Activated T-cell treated with anti-CD3 and anti-CD28 coated beads, Interleukin-2, amount 50 U/mL, for 72 hours (primary cell): ENCODE results near the gene CCDC32. TPM values are rescaled to one million over a fixed set of nuclear protein-coding genes. Genes with fewer than 3 reads are reported as not detected.
"Not testable (repeated sequence)": the region's sequence is repeated elsewhere in the genome, so short reads cannot be mapped to it uniquely, and the experiment has no call there.

Experiments
- ATAC-seq, 2 donors: fragments of 150-1000 bp; cut with Tn5 transposase; replicated peaks in 1 of 2; 2 replicates each; pipeline ENCODE4 v1.10.0; 2021; ENCODE audit warnings: moderate library complexity in 2 of 2, mild to moderate bottlenecking in 1 of 2
- DNase-seq, 2 donors: peaks; one replicate each; pipeline ENCODE4 v3.0.0; 2021 to 2022; ENCODE audit warnings: mixed read lengths in 1 of 2
- H3K27ac Mint-ChIP-seq: one replicate; pipeline ENCODE4 v1.8.0; 2022; ENCODE audit warnings: mild to moderate bottlenecking, moderate library complexity, mixed read lengths
- H3K27me3 Mint-ChIP-seq: one replicate; pipeline ENCODE4 v1.8.0; 2022; ENCODE audit warnings: low read depth, mixed read lengths
- H3K36me3 Mint-ChIP-seq, 2 donors: one replicate each; pipeline ENCODE4 v1.8.0; 2022; ENCODE audit warnings: mixed read lengths in 2 of 2, mild to moderate bottlenecking in 1 of 2; ENCODE audit not compliant: insufficient read depth in 2 of 2
- H3K4me1 Mint-ChIP-seq: one replicate; pipeline ENCODE4 v1.8.0; 2022; ENCODE audit warnings: low read depth, mixed read lengths
- H3K4me3 Mint-ChIP-seq, 2 donors: one replicate each; pipeline ENCODE4 v1.8.0; 2022; ENCODE audit warnings: mild to moderate bottlenecking in 2 of 2, mixed read lengths in 2 of 2, moderate library complexity in 2 of 2
- H3K9me3 Mint-ChIP-seq, 2 donors: one replicate each; pipeline ENCODE4 v1.8.0; 2022; ENCODE audit warnings: mixed read lengths in 2 of 2
- total RNA-seq, 2 donors: library from RNA; stranded (reverse); gene quantifications; one replicate each; pipeline ENCODE4 v1.2.3, GENCODE V29; 2022

Gene CCDC32
- total RNA-seq, 2 donors from 2014 or later = 34.8 to 38.1 TPM

GRCh38 chr15:40590667-40591050, 25.8 kb upstream of the CCDC32 start:
- Mint-ChIP-seq H3K4me3 (peak overlapping the region; percentile 79 to 95), H3K36me3 (peaks cover 1 to 3% of the 10 kb centered on the region in 2 donors), H3K4me1 (peaks cover 27% of the 10 kb centered on the region), H3K9me3 (no peaks in the 10 kb centered on the region), H3K27ac (no peak overlapping the region), H3K27me3 (peaks cover 7% of the 10 kb centered on the region)
- DNase-seq = no peak
- ATAC-seq = no peak

- ATAC-seq (no peak), DNase-seq (no peak)
- no peaks in the 10 kb centered on the region for H3K27me3 Mint-ChIP-seq
- no peaks in the 10 kb centered on the region for H3K4me1 Mint-ChIP-seq
- H3K4me3 Mint-ChIP-seq = no peak overlapping the region
- no peak overlapping the region for H3K27ac Mint-ChIP-seq
- peaks cover 0 to 4% of the 10 kb centered on the region in 2 donors for H3K9me3 Mint-ChIP-seq
- H3K36me3 Mint-ChIP-seq = no peaks in the 10 kb centered on the region
Measured at GRCh38 chr15:40584191-40584590, 19.3 kb upstream of the CCDC32 start.

- peak overlapping the region in 1 of 2 donors; percentile 52 for H3K4me3 Mint-ChIP-seq
- H3K36me3 Mint-ChIP-seq = no peaks in the 10 kb centered on the region
- H3K9me3 Mint-ChIP-seq = peaks cover 0 to 4% of the 10 kb centered on the region in 2 donors
- ATAC-seq (peak in 1 of 2 donors; percentile 58), DNase-seq (no peak)
- H3K27ac Mint-ChIP-seq = no peak overlapping the region
- H3K4me1 Mint-ChIP-seq = no peaks in the 10 kb centered on the region
- H3K27me3 Mint-ChIP-seq = no peaks in the 10 kb centered on the region
Measured at GRCh38 chr15:40582726-40583246, 17.9 kb upstream of the CCDC32 start.

GRCh38 chr15:40581796-40582195, 17.0 kb upstream of the CCDC32 start:
- H3K27ac Mint-ChIP-seq, H3K27me3 Mint-ChIP-seq, H3K9me3 Mint-ChIP-seq, ATAC-seq, H3K36me3 Mint-ChIP-seq, H3K4me3 Mint-ChIP-seq, DNase-seq, H3K4me1 Mint-ChIP-seq: not testable (repeated sequence)

GRCh38 chr15:40578892-40579291, 14.1 kb upstream of the CCDC32 start:
- no peak overlapping the region for H3K27ac Mint-ChIP-seq
- DNase-seq (no peak), ATAC-seq (no peak)
- no peak overlapping the region for H3K4me3 Mint-ChIP-seq
- H3K36me3 Mint-ChIP-seq = peaks cover 0 to 12% of the 10 kb centered on the region in 2 donors
- peaks cover 15% of the 10 kb centered on the region for H3K4me1 Mint-ChIP-seq
- H3K9me3 Mint-ChIP-seq = peaks cover 0 to 4% of the 10 kb centered on the region in 2 donors
- no peaks in the 10 kb centered on the region for H3K27me3 Mint-ChIP-seq

- peaks cover 22% of the 10 kb centered on the region for H3K4me1 Mint-ChIP-seq
- H3K36me3 Mint-ChIP-seq = peaks cover 0 to 18% of the 10 kb centered on the region in 2 donors
- H3K9me3 Mint-ChIP-seq, ATAC-seq, H3K4me3 Mint-ChIP-seq, H3K27ac Mint-ChIP-seq, H3K27me3 Mint-ChIP-seq, DNase-seq: not testable (repeated sequence)
Measured at GRCh38 chr15:40576914-40577313, 12.1 kb upstream of the CCDC32 start.

- ATAC-seq (peak in 1 of 2 donors; percentile 41), DNase-seq (no peak)
- Mint-ChIP-seq H3K36me3 (peaks cover 0 to 18% of the 10 kb centered on the region in 2 donors), H3K9me3 (no peaks in the 10 kb centered on the region), H3K27ac (peak overlapping the region; percentile 17), H3K4me3 (no peak overlapping the region), H3K4me1 (peaks cover 39% of the 10 kb centered on the region), H3K27me3 (no peaks in the 10 kb centered on the region)
Measured at GRCh38 chr15:40575113-40575512, 10.3 kb upstream of the CCDC32 start.

GRCh38 chr15:40569129-40569953, 4.5 kb upstream of the CCDC32 start, which contains the start of gene RPUSD2:
TSS of gene RPUSD2 (plus strand) at chr15:40569299. CDS start at chr15:40569338, 39 bp downstream.
- Mint-ChIP-seq H3K27ac (peak within 1 kb of the TSS; percentile 92), H3K36me3 (peaks cover 0 to 6% of the 10 kb centered on the region in 2 donors), H3K4me1 (peaks cover 54% of the 10 kb centered on the region), H3K9me3 (no peaks in the 10 kb centered on the region), H3K4me3 (peak within 1 kb of the TSS; percentile 88 to 98), H3K27me3 (peaks cover 6% of the 10 kb centered on the region)
- DNase-seq = peak; percentile 93 to 95
- ATAC-seq = peak; percentile 73 to 74

- peaks cover 6% of the 10 kb centered on the region for H3K27me3 Mint-ChIP-seq
Measured at GRCh38 chr15:40567111-40567510, 2.3 kb upstream of the CCDC32 start.

GRCh38 chr15:40565333-40566238, 744 bp upstream of the CCDC32 start:
- Mint-ChIP-seq H3K27me3 (peaks cover 6% of the 10 kb centered on the region), H3K4me1 (peaks cover 44% of the 10 kb centered on the region), H3K36me3 (peaks cover 0 to 3% of the 10 kb centered on the region in 2 donors), H3K4me3 (peak overlapping the region; percentile 93), H3K9me3 (no peaks in the 10 kb centered on the region), H3K27ac (peak overlapping the region; percentile 93)
- no peak for ATAC-seq
- DNase-seq = no peak

More at GRCh38 chr15:40567111-40567510, 2.3 kb upstream of the CCDC32 start:
- Mint-ChIP-seq H3K4me3 (peak overlapping the region; percentile 31 to 37), H3K27ac (no peak overlapping the region), H3K36me3 (no peaks in the 10 kb centered on the region), H3K9me3 (no peaks in the 10 kb centered on the region), H3K4me1 (peaks cover 56% of the 10 kb centered on the region)
- no peak for ATAC-seq
- no peak for DNase-seq

GRCh38 chr15:40563426-40563825, 1.4 kb downstream of the CCDC32 start:
- H3K27me3 Mint-ChIP-seq = peaks cover 6% of the 10 kb centered on the region
- DNase-seq = no peak
- H3K9me3 Mint-ChIP-seq = no peaks in the 10 kb centered on the region
- no peak for ATAC-seq
- peaks cover 0 to 3% of the 10 kb centered on the region in 2 donors for H3K36me3 Mint-ChIP-seq
- H3K27ac Mint-ChIP-seq = no peak overlapping the region
- peaks cover 48% of the 10 kb centered on the region for H3K4me1 Mint-ChIP-seq
- H3K4me3 Mint-ChIP-seq = peak overlapping the region; percentile 93

GRCh38 chr15:40562691-40563090, 2.2 kb downstream of the CCDC32 start:
- H3K36me3 Mint-ChIP-seq = peaks cover 0 to 3% of the 10 kb centered on the region in 2 donors
- no peaks in the 10 kb centered on the region for H3K9me3 Mint-ChIP-seq
- DNase-seq = no peak
- no peak for ATAC-seq
- H3K4me1 Mint-ChIP-seq = peaks cover 46% of the 10 kb centered on the region
- no peak overlapping the region for H3K4me3 Mint-ChIP-seq
- no peak overlapping the region for H3K27ac Mint-ChIP-seq
- peaks cover 6% of the 10 kb centered on the region for H3K27me3 Mint-ChIP-seq
